Activated CD4-positive, CD25-positive, alpha-beta regulatory T cell treated with anti-CD3 and anti-CD28 coated beads, Interleukin-2, amount 50 U/mL, for 24 hours (primary cell): Measurements from ENCODE around the gene GALNT2.

Source experiments
- ATAC-seq, 2 donors: fragments of 150-1000 bp; cut with Tn5 transposase; one replicate each; pipeline ENCODE4 v1.10.0; 2021; ENCODE audit warnings: mild to moderate bottlenecking in 1 of 2, moderate library complexity in 1 of 2

The GALNT2 gene

DNA sequence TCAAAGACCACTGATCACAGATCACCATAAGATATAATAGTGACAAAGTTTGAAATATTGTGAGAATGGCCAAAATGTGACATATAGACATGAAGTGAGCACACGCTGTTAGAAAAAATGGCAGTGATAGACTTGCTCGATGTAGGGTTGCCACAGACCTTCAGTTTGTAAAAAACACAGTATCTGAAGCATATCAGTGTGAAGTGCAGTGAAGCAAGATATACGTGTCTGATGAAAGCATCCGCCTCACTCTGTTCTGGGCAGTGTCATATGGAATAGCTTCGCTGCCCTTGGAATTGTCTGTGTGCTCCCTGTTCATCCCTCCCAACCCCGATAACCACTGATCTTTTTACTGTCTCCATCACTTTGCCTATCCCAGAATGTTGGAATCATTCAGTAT, 50.7 kb downstream of the GALNT2 start:
- ATAC-seq = no peak

DNA sequence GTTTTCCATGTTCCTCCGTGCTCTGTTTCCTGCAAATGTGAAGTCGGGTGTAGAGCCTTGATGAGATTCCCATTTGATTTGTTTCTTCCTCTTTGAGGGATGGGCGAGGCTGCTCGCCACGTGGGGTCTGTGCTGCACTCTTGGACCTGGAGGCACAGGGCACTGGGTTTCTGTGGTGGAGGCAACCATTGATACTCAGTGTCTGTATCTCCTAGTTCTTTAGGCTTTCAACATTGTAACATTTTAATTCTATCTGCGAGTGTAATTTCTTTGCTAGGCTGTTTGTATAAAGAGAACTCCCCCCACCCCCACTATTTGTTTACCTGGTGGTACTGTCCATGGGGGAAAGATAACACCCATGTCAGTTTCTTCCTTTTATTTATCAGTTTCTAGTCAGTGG, 52.3 kb downstream of the GALNT2 start:
- ATAC-seq = no peak

DNA sequence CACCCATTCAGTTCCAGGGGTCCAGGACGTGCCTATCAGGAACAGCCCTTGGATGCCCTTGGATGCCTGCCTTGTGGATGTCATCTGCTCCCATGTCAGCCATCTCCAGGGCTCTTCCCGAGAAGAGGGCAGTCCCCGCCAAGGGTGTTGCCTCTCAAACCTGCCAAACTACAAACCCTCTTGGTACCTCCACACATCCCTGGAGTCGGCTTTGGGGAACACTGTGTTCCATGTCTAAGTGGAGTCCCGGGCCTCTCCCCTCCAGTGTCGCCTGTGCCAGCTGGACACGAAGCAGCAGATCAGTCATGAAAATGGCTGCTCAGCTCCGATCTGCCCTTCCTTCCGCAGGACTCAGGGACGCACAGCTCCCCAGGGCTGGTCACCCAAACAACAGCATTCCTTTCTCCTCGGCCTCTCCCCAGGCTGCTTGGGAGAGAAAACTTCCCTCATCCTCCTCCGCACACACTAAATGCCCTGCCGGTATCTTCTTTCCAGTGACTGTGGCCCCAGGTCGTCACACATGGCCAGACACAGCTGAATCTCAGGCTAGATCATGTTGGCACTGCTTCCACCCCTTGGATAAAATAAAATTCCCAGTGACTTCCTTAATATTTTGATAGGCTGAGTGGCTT, 53.4 kb downstream of the GALNT2 start:
- ATAC-seq = no peak

DNA sequence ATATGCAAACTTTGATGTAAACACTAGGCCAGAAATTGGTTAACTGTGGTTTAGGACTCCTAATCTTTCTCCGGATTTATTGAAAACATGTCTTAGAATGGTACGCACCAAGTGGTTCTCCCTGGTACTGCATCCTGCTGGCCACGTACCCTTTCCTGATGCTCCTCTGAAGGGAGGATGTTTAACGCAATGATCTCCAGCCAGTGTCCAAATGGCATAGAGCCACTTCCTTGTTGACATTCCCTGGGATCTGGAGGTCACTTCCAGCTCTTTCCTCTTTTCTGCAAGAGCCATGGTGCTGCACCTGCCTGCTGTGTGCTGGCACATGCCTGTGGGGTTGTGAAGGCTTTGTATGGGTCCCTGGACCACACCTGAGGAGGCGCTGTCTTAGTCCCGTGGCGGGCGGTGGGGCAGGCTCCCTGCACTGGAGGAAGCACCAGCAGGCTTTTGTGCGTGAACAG, 53.9 kb downstream of the GALNT2 start:
- no peak for ATAC-seq

DNA sequence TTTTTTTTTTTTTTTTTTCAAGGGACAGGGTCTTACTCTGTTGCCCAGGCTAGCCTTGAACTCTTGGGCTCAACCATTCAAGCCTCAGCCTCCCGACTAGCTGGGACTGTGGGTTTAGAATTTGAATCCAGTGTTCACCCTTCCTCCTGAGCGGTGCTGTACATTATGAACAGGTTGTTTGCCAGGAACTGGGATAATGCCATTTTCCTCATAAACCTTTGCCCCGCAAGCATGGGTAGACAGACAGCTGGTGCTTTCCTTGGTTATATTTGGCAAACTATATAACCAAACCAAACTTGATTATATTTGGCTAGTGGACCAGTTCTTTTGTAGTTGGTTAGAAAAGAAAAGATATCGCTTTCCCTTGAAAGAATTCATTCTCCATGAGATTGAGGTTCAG, 54.9 kb downstream of the GALNT2 start:
- no peak for ATAC-seq

DNA sequence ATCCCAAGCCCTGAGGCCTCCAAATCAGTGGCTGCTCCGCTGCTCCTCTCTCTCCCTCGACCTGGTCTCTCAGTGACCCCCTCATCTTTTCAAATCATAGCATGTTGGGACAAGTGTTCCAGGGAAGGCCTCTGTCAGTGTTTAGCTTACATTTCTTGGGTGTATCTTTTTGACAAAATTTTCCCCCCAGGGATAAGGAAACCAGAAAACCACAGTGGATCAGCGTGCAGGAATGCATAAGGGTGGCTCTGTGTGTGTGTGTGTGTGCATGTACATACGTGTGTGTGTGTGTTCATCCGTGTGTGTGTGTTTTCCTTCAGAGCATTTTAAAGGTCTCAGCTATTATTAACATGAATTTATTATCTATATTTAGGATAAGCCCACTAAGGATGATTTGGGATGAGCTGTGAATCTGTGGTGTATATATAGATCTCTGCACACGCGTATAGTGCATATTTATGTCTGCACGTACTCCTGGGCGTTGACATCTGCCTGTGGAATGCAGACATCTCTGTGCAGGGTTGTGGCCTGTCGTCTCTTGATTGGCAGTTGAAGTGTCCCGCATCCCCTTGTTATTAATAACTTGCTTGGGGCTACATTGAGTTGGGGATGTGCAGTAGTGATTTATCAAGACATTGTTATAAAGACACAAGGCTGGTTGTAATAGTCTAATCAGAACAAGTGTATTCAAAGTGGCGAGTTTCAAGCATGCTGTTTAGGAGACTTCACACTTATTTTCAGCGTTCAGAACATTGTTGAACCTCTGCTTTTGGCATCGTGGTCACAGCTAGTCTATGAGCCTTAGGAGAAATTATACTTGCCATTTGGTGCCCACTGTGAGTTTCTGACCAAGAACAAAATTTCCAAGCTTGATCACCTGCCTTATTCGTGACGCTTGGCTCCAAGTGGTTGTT, 55.6 kb downstream of the GALNT2 start:
- ATAC-seq = no peak

DNA sequence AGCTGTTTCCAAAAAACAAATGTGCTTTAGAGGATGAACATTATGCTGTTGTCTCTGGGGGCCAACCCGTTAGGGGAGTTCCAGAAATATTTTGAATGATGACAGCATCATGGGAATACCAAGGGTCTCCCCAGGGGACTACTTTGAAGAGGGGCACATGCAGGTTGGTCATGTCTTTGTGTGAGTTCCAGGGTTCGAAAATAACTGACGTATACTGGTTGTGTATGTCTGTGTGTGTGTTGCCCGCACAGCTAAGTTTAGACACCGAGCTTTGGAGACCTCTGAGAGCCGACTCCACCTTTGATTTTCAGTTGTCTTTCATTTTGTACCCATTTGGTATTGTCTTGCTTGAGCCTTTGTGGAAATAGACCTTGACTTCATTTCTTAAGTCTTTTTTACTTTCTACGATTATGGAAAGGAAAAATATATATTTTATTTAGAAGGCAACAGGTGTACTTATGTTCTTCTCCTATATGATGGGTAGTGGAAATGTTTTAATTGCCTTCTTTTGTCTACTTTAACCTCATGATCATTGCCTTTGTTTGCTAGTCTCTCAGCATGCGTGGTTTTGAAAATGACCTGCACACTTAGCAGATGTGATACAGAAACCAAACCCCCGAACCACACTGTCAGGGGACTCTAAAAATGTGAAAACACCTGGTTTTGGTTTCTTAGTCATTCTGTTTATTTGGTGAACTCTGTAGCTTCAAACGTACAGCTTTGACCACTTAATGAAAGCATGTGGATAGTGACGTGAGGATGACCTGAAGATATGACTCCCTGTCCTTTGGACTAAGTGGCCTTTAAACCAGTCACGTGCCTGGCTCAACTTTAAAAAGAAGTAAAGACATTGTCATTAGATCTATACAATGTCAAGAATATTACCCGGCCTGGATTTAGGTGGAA, 56.5 kb downstream of the GALNT2 start:
- peak; percentile 79 to 84 for ATAC-seq

DNA sequence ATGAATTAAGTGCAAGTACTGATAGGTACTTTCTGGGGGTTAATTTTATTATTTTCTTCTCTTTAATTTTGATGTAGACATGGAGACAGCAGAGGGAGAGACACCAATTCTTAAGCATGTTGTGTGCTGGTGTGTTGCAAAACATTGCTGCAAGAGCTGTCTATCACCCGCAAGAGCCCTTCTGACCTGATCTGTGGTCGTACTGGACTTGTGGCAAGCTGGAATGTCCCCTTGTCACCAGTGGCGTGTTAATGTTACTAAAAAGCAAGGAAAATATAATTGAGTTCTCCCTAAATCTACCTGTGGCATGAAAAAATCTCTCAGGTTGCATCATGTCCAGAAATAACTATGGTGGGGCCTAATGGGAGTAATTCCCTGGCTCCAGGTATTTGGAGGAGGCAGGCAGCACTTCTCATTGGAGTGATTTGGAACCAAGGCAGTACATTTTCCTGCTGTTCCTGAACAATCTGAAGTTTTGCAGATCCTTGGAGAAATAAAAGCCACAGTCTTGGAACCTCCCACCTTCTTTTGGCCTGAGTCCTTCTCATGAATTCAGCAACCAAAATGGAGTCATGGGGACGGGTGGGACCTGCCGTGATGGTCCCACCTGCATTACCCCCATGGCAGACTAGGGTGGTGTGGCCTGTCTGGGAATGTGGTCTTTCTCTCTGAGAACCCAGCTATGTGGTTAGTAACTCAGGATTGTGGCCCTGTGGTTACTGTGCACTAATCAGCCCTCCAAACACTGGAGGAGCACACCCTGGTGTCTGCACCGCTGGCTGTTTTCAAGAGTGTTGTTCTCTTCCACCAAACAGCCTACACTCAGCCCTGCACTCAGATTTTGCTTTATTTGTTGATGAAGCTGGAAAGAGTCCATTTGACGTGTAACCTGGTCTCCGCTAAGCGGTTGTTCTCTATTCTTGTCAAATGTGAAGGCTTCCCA, 57.4 kb downstream of the GALNT2 start:
- no peak for ATAC-seq

DNA sequence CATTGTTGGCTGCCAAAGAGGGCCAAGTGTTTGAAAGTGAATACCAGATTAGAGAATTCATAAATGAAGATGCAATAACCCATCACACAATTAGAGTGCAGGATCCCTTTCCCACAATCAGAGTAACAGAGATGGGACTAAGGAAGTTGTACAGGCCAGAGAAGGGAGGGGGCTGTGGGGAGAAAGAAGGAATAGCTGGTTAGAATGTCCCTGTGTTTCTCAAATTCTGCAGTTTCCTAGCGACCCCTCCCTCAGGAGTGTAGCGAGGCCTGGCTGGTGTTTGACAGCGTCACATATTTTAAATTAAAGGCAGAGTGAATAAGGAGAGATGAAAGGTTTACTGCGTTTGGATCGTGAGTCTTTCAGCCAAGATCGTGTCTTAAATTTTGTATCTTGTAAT, 58.1 kb downstream of the GALNT2 start:
- no peak for ATAC-seq

DNA sequence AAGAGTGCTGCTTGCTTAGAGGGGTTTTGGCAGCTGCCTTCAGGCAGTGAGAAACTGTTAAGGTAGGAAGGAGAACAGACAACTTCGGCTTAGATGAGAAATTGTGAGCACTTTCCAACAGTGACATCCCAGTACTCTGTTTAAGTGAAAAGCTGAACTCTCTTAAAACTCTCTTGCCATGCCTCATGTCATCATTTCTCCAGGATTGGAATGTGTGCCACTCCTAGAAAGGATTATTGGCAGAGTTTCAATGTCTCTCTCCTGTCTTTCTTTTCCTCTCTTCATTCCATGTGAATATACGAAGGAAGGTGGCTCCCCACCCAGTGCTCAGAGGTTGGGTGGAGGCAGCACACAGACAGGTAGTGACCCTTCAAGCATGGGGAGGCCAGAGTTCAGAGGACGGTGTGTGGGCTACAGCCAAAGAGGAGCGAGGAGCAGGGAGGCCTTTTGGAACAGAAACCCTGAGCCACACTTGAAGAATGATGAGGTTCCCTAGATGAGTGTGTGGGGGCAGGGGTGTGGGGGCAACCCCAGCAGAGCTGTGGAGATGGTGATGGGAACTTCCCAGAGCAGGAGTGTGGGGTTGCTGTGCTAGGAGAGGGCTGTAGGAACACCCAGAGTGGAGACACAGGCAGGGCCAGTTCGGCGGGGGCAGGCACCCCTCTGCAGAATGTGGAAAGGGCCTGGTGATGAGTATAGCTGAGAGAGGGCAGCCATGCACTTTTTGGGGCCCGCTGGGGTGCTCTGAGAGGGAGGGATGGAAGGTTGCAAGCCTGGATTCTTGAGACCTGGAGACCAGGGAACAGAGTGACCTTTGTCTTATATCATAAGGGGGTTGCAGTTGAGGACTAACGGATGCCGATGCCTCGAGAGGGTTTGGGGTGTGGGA, 58.8 kb downstream of the GALNT2 start:
- no peak for ATAC-seq

DNA sequence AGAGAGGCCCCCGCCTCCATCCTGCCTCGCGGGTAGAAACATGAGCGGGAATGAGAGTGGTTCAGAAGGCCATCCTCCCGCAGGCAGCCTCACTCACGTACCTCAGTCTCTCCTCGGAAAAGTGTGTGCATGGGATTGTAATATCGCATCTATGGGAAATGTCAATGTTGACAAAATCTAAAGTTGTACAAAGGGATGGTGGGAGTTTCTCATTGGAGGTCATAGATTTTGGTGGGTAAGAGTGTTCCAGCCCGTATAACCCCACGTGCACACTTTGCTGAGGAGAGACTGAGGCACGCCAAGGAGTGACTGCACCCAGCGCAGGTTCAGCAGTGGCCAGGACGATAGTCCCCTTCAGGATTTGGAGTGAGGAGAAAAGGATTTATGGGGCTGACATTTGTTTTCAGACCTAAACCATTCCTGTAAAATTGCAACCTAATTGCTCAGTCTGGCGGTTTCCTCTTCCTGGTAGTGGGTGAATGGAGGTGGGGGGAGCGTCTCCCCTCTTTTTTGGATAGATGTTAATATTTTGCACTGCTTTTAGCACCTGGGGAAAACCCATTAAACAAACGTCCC, 59.6 kb downstream of the GALNT2 start:
- ATAC-seq = no peak

DNA sequence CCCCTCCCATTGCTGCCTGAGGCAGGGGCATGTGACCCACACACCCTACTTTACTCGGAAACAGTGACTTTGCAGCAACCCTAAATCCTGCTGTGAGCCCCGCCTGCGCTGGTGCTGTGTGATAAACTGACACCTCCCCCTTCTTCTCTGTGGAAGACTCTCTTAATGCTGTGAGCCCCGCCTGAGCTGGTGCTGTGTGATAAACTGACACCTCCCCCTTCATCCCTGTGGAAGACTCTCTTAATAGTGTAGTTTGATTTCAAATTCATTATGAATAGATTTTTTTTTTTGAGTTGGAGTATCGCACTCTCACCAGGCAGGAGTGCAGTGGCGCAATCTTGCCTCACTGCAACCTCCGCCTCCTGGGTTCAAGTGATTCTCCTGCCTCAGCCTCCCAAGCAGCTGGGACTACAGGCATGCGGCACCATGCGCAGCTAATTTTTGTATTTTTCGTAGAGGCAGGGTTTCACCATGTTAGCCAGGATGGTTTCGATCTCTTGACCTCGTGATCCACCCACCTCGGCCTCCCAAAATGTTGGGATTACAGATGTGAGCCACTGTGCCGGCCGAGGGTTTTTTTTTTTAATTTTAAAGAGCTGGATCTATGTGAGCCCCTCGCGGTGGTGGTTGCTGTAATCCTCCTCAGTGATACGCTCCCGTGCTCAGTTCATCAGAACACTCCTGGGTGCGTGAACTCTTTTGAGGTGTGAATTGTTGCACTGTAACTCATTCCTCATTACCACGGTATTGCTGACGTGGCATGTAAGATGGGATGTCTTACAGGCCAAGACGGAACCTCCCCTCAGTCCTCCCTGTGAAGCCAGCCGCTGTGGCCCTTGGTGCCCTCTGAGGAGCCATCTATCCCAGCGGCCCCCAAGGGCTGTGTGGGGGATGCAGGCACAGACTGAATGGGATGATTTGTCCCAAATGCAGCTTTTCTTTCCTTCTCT, 60.3 kb downstream of the GALNT2 start:
- peak; percentile 33 to 34 for ATAC-seq

DNA sequence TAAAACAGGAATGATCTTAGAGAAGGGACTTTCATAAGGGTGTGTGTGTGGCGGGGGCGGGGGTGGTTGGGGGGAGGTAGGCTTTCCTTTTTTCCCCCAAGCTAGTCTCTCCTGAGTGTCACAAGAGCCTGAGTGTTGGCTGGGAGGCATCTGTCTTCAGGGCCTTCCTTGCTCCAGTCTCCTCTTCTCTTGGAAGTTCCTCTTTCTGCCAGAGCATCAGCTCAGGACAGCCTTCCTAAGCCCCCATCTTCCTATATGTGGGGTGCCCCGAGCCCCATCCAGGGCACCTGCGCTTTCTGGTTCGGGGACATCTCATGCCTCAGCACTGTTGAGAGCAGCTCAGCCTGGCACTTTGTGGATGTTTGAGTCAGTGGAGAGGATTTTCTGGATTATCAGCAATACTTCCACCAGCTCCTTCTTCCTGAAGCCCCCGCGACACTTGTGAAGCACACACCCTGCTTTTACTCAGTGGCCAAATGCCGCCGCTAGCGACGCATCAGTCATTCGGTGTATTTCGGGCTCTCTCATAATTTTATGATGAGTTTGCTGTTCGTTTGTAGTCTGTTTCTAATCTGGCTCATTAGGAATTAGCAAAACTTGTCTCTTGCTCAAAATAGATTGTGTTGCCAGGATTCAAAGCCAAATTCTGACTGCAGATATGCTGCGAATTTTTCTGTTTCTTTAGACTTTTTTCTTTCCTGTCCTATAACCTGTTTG, 61.7 kb downstream of the GALNT2 start:
- ATAC-seq = no peak

DNA sequence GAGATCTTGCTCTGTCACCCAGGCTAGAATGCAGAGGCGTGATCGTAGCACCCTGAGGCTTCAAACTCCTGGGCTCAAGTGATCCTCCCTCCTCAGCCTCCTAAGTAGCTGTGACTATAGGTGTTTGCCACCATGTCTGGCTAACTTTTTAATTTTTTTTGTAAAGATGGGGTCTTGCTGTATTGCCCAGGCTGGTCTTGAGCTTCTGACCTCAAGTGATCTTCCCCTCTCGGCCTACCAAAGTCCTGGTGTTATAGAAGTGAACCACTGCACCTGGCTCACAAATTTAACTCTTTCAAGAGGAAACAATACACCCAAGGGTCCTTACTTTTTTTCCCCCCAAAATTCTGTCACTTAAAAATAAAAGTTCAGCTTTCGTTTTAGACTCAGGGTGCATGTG, 62.3 kb downstream of the GALNT2 start:
- no peak for ATAC-seq

DNA sequence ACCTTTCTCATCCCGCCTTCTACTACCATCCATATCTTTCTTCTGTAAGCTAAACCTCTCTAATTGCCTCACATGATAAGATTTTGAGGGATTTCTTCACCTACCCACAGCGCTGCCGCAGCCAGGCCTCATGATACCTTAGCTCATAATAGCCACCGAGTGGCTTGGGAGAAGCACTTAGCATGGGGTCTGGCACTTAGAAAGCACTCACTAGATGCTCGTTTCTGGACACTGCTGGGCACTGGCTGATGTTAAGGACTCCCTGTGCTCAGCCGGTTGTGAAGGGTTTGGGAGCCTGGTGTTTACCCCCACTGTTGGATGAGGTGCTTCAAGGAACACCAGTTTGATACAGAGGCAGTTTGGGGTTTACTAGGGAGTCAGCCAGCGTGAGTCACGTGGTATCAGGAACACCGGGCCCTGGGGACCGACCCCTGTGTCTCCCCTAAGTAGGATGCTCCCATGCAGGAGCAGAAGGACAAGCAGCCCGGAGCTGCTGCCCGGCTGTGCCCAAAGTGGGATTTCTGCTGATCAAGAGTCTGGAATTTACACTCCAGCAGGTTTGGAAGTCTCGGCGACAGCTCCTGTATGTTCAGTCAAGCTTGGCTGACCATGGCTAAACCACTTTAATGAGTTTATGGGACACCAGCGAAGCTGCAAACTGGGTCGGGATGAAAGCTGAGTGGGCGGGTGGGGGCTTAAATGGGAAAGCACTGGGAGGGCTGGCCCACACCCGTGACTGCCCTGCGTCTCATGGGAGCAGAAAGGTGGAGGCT, 63.3 kb downstream of the GALNT2 start:
- ATAC-seq = no peak

DNA sequence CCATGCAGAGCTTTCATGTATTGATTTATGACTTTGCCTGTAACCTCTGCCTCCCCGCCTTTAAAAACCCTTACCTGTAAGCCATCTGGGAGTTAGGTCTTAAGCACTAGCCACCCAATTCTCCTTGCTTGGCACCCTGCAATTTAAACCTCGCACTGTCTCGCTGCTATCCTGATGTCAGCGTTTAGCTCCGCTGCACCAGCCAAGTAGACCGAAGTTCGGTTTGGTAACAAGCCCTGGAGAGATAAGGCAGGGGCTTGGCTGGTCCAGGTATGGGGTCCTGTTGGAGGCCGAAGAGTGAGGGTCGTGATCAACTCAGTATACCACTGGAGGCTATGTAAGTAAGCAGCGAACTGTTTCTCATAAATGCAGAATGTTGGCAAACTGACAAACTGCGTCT, 64.4 kb downstream of the GALNT2 start:
- no peak for ATAC-seq

DNA sequence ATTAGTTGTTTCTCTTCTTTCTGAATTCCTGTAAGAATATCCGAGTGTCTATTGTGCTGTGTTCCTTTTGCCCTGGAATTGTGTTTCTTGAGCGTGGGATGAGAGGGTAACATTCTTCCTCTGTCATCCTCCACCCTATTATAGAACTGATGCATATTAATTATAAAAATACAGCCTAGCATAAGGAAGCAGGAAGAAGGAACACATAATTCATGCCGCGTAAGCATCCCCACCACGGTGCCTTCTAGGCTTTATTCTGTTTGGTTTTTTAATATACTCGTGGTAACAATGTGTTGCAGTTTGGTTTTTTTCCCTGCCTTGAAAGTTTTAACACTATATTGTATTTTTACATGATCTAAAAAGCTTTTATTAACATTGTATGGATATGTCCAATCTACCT, 65.7 kb downstream of the GALNT2 start:
- ATAC-seq = no peak

DNA sequence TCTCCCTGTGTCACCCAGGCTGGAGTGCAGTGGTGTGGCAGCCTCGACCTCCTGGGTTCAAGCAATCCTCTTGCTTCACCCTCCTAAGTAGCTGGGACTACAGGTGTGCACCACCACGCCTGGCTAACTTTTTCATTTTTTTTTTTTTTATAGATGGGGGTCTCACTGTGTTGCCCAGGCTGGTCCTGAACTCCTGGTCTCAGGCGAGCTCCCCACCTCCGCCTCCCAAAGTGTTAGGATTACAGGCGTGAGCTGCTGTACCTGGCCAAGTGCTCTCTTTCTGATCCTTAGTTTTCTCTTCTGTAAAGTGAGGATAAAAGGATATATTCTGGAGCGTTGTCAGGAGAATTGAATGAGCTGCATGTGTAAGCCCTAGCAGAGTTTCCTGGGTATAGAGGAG, 68.7 kb downstream of the GALNT2 start:
- no peak for ATAC-seq
